Stimulated activated CD8-positive, alpha-beta memory T cell treated with anti-CD3 and anti-CD28 coated beads, Interleukin-12 subunit alpha, Interleukin-12 subunit beta, amount 100 ng/mL, for 4 hours (primary cell): ENCODE measurements around the gene DGKG.

Source experiments
- DNase-seq: peaks from one replicate; pipeline ENCODE4 v3.0.0-alpha.2; 2020; ENCODE audit warnings: low read depth

The DGKG gene

GRCh38 chr3:186108106-186108940 lies 253.7 kb downstream of the DGKG start:
- DNase-seq: no peak

- DNase-seq: peak; percentile 12
Observed at GRCh38 chr3:186107215-186108105, 254.6 kb downstream of the DGKG start.

- no peak for DNase-seq
Observed at GRCh38 chr3:186105543-186105942, 256.5 kb downstream of the DGKG start.

GRCh38 chr3:186102687-186103086 lies 259.3 kb downstream of the DGKG start:
- DNase-seq: no peak

- no peak for DNase-seq
Observed at GRCh38 chr3:186100398-186100797, 261.6 kb downstream of the DGKG start.

- no peak for DNase-seq
Observed at GRCh38 chr3:186099178-186099577, 262.9 kb downstream of the DGKG start.

- DNase-seq: no peak
Observed at GRCh38 chr3:186098740-186099139, 263.3 kb downstream of the DGKG start.

GRCh38 chr3:186097663-186098451 lies 264.2 kb downstream of the DGKG start:
- no peak for DNase-seq

- no peak for DNase-seq
Observed at GRCh38 chr3:186097317-186097662, 264.7 kb downstream of the DGKG start.
